Choroid plexus epithelial cell (primary cell): ENCODE data around the gene DPH7.
"Not testable (repeated sequence)": the region's sequence is repeated elsewhere in the genome, so short reads cannot be mapped to it uniquely, and the experiment has no call there.

Experiments used
- DNase-seq: peaks from one replicate; pipeline ENCODE4 v3.0.0-alpha.2; 2010; ENCODE audit warnings: low read depth
- H3K4me3 ChIP-seq: 2 replicates; pipeline ENCODE4 v1.5.1; 2011; ENCODE audit warnings: low read depth, mild to moderate bottlenecking, control low read depth, low read length, moderate library complexity
- TF ChIP-seq, protein P1 (sequence below): conservative IDR thresholded peaks from 2 replicates; pipeline ENCODE4 v1.5.1; 2011; ENCODE audit warnings: low read depth, mild to moderate bottlenecking, control low read depth, inconsistent platforms, low read length, moderate library complexity

Gene DPH7

DNA sequence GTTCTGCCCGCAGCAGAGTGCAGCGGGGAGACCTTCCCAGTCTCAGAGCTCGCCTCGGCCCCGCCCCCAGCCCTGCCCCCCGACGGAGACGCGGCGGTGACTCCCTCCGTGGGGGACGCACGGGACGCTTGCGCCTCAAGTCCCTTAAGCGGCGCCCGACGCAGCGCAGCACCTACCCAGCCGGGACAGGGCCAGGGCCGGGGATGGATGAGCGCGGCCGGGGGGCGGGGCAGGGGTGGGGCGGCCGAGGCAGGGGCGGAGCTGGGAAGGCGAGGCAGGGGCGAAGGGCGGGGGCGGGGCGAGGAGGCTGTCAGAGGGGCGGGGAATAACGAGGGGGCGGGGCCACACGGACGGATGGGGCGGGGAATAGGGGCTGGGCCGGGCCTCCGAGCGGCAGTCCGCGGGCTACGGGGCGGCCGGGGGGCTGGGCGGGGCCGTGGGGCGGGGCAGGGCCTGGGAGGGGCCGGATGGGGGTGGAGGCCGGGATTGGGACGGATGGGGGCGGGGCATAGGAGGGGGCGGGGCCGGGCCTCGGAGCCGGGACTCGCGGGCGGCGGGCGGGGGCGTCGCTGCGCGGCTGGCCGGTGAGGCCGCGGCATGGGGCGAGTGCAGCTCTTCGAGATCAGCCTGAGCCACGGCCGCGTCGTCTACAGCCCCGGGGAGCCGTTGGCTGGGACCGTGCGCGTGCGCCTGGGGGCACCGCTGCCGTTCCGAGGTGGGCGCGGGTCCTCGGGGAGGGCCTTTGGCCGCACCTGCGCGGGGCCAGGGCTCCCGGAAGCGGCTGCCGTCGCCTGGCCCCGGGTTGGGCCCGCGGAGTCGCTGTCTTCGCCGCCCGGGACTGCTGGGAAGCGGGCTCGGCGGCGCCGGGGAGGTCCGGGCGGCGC lies 26.6 kb upstream of the DPH7 start, which contains the start of gene ARRDC1:
Gene ARRDC1, plus strand, starts transcription at position 566 of the 884 bp plus-strand sequence. Its CDS starts 32 bp downstream, at position 598.
- TF ChIP-seq, protein P1, sequence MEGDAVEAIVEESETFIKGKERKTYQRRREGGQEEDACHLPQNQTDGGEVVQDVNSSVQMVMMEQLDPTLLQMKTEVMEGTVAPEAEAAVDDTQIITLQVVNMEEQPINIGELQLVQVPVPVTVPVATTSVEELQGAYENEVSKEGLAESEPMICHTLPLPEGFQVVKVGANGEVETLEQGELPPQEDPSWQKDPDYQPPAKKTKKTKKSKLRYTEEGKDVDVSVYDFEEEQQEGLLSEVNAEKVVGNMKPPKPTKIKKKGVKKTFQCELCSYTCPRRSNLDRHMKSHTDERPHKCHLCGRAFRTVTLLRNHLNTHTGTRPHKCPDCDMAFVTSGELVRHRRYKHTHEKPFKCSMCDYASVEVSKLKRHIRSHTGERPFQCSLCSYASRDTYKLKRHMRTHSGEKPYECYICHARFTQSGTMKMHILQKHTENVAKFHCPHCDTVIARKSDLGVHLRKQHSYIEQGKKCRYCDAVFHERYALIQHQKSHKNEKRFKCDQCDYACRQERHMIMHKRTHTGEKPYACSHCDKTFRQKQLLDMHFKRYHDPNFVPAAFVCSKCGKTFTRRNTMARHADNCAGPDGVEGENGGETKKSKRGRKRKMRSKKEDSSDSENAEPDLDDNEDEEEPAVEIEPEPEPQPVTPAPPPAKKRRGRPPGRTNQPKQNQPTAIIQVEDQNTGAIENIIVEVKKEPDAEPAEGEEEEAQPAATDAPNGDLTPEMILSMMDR: no peak
- peak; percentile 93 for DNase-seq
- peak within 1 kb of the TSS; percentile 66 for H3K4me3 ChIP-seq

DNA sequence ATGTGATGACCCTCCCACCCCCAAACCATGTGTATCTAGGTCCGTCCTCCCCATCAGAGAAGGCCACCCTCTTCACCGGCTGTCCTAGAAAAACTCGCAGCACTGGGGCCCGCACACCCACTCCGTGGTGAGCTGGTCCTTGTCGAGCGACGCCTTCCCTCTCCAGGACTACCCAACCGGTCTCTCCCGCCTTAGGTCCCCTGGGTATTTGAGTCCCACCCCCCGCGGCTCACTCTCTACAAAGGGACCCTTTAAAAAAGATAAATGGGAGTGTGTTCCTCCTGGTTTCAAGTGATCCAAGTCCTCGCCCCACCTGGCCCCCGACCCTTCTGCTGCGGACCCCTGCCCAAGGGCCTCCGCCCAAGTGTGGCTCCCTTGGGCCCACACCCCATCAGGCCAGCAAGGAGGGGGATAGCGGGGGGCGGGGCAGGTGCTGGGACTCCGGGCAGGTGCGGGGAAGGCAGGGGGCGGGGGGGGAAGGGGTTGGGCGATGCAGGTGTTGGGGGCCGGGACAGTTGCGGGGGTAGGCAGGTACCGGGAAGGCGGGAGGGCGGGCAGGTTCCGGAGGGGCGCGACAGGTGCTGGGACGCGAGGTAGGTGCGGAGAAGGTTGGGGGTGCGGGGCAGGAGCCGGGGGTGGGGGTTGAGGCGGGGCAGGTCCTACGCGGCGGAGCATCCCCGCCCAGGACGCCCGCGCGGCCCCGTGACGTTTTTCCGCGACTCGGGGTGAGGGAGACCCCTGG lies 25.8 kb upstream of the DPH7 start:
- H3K4me3 ChIP-seq: peak overlapping the region; percentile 65
- no peak for DNase-seq
- TF ChIP-seq, protein P1: no peak

DNA sequence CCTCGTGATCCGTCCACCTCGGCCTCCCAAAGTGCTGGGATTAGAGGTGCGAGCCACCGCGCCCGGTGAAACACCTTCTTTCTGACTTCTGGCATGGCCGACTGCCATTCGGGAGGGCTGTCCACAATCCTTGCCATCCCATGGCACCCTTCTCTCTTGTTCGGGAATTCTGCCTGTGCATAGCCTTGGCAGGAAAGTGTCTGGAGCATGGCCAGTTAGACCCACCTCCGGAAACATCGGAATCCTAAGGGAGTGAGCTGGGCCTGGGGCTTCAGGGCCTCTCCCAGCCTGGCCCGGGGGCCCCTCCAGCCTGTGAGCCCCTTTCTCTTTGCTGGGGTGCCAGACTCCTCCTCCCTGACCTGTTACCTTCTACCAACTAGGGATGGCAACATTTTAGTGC lies 25.2 kb upstream of the DPH7 start:
- H3K4me3 ChIP-seq: no peak overlapping the region
- TF ChIP-seq, protein P1: no peak
- DNase-seq: no peak

DNA sequence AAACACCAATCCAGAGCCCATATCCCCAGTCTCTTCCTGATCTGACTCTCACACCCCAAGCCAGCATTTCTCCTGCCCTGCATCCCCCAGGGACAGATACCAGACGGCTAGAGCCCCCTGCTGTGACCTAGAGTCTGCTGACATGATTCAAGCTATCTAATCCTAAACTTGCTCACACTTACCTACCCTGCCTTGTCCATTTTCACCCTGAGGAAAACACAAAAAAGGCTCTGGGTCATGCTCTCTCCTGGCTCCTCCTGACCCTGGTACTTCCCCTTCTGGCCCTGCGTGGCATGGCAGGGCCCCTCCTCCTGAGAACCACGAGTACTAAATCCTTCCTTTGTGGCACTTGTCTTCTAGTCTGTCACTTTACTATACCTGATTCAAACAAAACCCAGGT lies 23.9 kb upstream of the DPH7 start:
- TF ChIP-seq, protein P1: no peak
- peak; percentile 40 for DNase-seq
- H3K4me3 ChIP-seq: no peak overlapping the region

DNA sequence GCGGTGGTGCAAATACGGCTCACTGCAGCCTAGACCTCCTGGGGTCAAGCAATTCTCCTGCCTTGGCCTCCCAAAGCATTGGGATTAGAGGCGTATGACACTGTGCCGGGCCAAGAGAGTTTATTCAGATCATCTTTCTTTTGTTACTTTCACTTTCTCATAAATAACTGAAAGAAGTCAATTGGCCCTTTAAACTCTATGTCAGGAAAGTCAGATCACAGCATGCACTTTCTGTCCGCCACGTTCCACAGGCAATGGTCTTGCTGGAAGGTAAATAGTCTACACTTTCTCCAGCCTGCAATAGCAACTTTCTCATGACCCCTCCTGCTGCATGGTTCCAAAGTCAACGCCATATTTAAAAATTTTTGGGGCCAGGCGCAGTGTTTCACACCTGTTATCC lies 20.2 kb upstream of the DPH7 start:
- TF ChIP-seq, protein P1: no peak
- H3K4me3 ChIP-seq: no peak overlapping the region

DNA sequence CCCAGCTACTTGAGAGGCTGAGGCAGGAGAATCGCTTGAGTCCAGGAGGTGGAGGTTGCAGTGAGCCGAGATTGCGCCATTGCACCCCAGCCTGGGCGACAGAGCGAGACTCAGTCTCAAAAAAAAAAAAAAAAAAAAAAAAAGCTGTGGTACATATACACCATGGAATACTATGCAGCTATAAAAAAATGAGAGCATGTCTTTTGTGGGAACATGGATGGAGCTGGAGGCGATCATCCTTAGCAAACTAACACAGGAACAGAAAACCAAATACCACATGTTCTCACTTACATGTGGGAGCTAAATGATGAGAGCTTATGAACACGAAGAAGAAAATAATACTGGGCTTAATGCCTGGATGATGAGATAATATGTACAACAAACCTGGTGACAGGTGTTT lies 17.9 kb upstream of the DPH7 start:
- not testable (repeated sequence) for DNase-seq

More for the DNA sequence above, 20.2 kb upstream of the DPH7 start:
- DNase-seq: no peak

DNA sequence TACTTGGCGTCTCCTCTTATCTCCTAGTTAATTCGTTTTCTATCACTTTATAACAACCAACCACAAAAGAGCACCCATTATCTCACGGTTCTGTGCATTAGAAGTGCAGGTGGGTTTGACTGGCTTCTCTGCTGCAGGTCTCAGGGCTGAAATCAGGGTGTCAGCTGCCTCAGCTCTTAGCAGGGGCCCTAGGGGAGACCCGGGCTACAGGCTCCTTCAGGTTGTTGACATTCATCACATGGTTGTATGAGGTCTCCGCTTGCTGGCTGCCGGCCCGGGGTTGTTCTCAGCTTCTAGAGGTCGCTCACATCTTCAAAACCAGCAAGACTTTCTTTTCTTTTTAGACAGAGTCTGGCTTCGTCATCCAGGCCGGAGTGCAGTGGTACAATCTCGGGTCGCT lies 14.5 kb upstream of the DPH7 start:
- TF ChIP-seq, protein P1: no peak
- peak; percentile 54 for DNase-seq
- no peak overlapping the region for H3K4me3 ChIP-seq

More for the DNA sequence above, 17.9 kb upstream of the DPH7 start:
- not testable (repeated sequence) for H3K4me3 ChIP-seq
